ENCODE measurements around the gene NHLH2. TPM values are rescaled to one million over a fixed set of nuclear protein-coding genes. Genes with fewer than 3 reads are reported as not detected.

NHLH2 gene
- total RNA-seq, 1 donor from 2014 or later, result 1.1 TPM

GRCh38 chr1:115873184-115873583, 32.3 kb upstream of the NHLH2 start:
- TF ChIP-seq CTCF (conservative IDR thresholded peaks at IDR 0.05), result no peak
- Mint-ChIP-seq H3K9me3 (no peaks in the 10 kb centered on the region), H3K27me3 (peaks cover 5% of the 10 kb centered on the region), H3K4me1 (ENCODE audit: unreplicated experiment) (no peaks in the 10 kb centered on the region), H3K27ac (no peak overlapping the region), H3K4me3 (no peak overlapping the region), H3K36me3 (no peaks in the 10 kb centered on the region)
- no peak for DNase-seq (ENCODE audit: extremely low spot score, unreplicated experiment)

GRCh38 chr1:115869064-115869463, 28.1 kb upstream of the NHLH2 start:
- H3K4me1 Mint-ChIP-seq (ENCODE audit: unreplicated experiment), result no peaks in the 10 kb centered on the region
- no peak for TF ChIP-seq CTCF (conservative IDR thresholded peaks at IDR 0.05)
- H3K27ac Mint-ChIP-seq, result no peak overlapping the region
- H3K36me3 Mint-ChIP-seq, result no peaks in the 10 kb centered on the region
- peaks cover 5% of the 10 kb centered on the region for H3K27me3 Mint-ChIP-seq
- H3K4me3 Mint-ChIP-seq, result no peak overlapping the region
- no peak for DNase-seq (ENCODE audit: extremely low spot score, unreplicated experiment)
- no peaks in the 10 kb centered on the region for H3K9me3 Mint-ChIP-seq

- H3K4me1 Mint-ChIP-seq (ENCODE audit: unreplicated experiment), result no peaks in the 10 kb centered on the region
- no peaks in the 10 kb centered on the region for H3K9me3 Mint-ChIP-seq
Measured at GRCh38 chr1:115867216-115867615, 26.3 kb upstream of the NHLH2 start.

GRCh38 chr1:115865704-115866380, 24.9 kb upstream of the NHLH2 start:
- no peak for TF ChIP-seq CTCF (conservative IDR thresholded peaks at IDR 0.05)
- no peak for DNase-seq (ENCODE audit: extremely low spot score, unreplicated experiment)
- no peak overlapping the region for H3K4me3 Mint-ChIP-seq
- H3K27ac Mint-ChIP-seq, result no peak overlapping the region
- H3K4me1 Mint-ChIP-seq (ENCODE audit: unreplicated experiment), result no peaks in the 10 kb centered on the region
- peaks cover 10% of the 10 kb centered on the region for H3K27me3 Mint-ChIP-seq
- H3K9me3 Mint-ChIP-seq, result no peaks in the 10 kb centered on the region
- H3K36me3 Mint-ChIP-seq, result no peaks in the 10 kb centered on the region

More at GRCh38 chr1:115867216-115867615, 26.3 kb upstream of the NHLH2 start:
- Mint-ChIP-seq H3K4me3 (no peak overlapping the region), H3K36me3 (no peaks in the 10 kb centered on the region), H3K27ac (peak overlapping the region; percentile 21), H3K27me3 (peaks cover 11% of the 10 kb centered on the region)
- no peak for TF ChIP-seq CTCF (conservative IDR thresholded peaks at IDR 0.05)
- no peak for DNase-seq (ENCODE audit: extremely low spot score, unreplicated experiment)

GRCh38 chr1:115862403-115862802, 21.5 kb upstream of the NHLH2 start:
- no peak overlapping the region for H3K27ac Mint-ChIP-seq

More at GRCh38 chr1:115862403-115862802, 21.5 kb upstream of the NHLH2 start:
- Mint-ChIP-seq H3K36me3 (no peaks in the 10 kb centered on the region), H3K9me3 (no peaks in the 10 kb centered on the region), H3K27me3 (peaks cover 22% of the 10 kb centered on the region), H3K4me1 (ENCODE audit: unreplicated experiment) (no peaks in the 10 kb centered on the region), H3K4me3 (no peak overlapping the region)
- DNase-seq (ENCODE audit: extremely low spot score, unreplicated experiment), result no peak
- TF ChIP-seq CTCF (conservative IDR thresholded peaks at IDR 0.05), result no peak
